GM12892 (cell line): Measurements from ENCODE around the gene CLDN9.

Source experiments
- DNase-seq: peaks from one replicate; pipeline ENCODE4 v3.0.0; 2011; ENCODE audit not compliant: insufficient read length
- FAIRE-seq: peaks from 2 replicates; lab custom pipeline; 2011; peaks lifted over from hg19 to GRCh38; lab: Jason Lieb, UNC
- POLR2A ChIP-seq: IDR thresholded peaks from 2 replicates; pipeline ENCODE4 v1.6.1; 2011; ENCODE audit warnings: low read depth, low read length, control low read depth
- POLR2AphosphoS5 ChIP-seq: IDR thresholded peaks from 2 replicates; pipeline ENCODE4 v1.6.1; 2011; ENCODE audit warnings: low read depth, low read length, control low read depth
- TAF1 ChIP-seq: IDR thresholded peaks from 2 replicates; pipeline ENCODE4 v1.6.1; 2011; ENCODE audit warnings: low read depth, mild to moderate bottlenecking, control low read depth, low read length, borderline replicate concordance

CLDN9 gene

GRCh38 chr16:2968738-2969544 is 43.8 kb upstream of the CLDN9 start, which contains the start of gene PAQR4:
PAQR4 (plus strand) TSS chr16:2969348; CDS start chr16:2969675, 327 bp downstream.
- peak; percentile 100 for FAIRE-seq

GRCh38 chr16:2969545-2970521 is 42.9 kb upstream of the CLDN9 start:
- TF ChIP-seq POLR2A (no peak; the same call in 1 of the 2 replicates), POLR2AphosphoS5 (no peak), TAF1 (no peak)
- FAIRE-seq (peak; percentile 64), DNase-seq (peak; percentile 92)

More at GRCh38 chr16:2968738-2969544, 43.8 kb upstream of the CLDN9 start, which contains the start of gene PAQR4:
- TF ChIP-seq POLR2A (no peak; the same call in 1 of the 2 replicates), TAF1 (no peak), POLR2AphosphoS5 (no peak; the same call in 1 of the 2 replicates)
- DNase-seq: peak; percentile 97

GRCh38 chr16:2970563-2970962 is 42.2 kb upstream of the CLDN9 start:
- TF ChIP-seq POLR2A (no peak), POLR2AphosphoS5 (no peak), TAF1 (no peak)
- no peak for DNase-seq
- peak; percentile 70 for FAIRE-seq

DNA sequence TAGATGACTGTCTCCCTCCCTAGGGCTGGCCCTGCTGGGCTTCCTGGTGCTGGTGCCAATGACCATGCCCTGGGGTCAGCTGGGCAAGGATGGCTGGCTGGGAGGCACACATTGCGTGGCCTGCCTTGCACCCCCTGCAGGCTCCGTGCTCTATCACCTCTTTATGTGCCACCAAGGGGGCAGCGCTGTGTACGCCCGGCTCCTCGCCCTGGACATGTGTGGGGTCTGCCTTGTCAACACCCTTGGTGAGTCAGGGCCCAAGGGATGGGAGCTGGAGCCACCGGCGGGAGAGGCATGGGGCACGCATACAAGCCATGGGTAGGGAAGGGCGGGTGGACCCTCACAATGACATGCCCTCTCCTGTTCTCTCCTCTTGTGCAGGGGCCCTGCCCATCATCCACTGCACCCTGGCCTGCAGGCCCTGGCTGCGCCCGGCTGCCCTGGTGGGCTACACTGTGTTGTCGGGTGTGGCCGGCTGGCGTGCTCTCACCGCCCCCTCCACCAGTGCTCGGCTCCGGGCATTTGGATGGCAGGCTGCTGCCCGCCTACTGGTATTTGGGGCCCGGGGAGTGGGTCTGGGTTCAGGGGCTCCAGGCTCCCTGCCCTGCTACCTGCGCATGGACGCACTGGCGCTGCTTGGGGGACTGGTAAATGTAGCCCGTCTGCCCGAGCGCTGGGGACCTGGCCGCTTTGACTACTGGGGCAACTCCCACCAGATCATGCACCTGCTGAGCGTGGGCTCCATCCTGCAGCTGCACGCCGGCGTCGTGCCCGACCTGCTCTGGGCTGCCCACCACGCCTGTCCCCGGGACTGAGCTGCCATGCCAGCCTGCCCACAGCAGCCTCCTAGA is 41.4 kb upstream of the CLDN9 start:
- no peak for DNase-seq
- no peak for TF ChIP-seq TAF1
- no peak; the same call in 1 of the 2 replicates for TF ChIP-seq POLR2A
- peak; percentile 68 for TF ChIP-seq POLR2AphosphoS5
- FAIRE-seq: no peak

GRCh38 chr16:2971985-2972784 is 40.5 kb upstream of the CLDN9 start:
- TF ChIP-seq POLR2AphosphoS5 (0 out of 2 replicates have a peak, but pooled peaks have one; percentile 0), POLR2A (no peak; the same call in 1 of the 2 replicates)
- FAIRE-seq (no peak), DNase-seq (no peak)

GRCh38 chr16:2973093-2973492 is 39.6 kb upstream of the CLDN9 start:
- TF ChIP-seq TAF1 (no peak), POLR2AphosphoS5 (no peak; the same call in 1 of the 2 replicates), POLR2A (no peak)
- no peak for FAIRE-seq
- no peak for DNase-seq

- TF ChIP-seq POLR2AphosphoS5 (no peak; the same call in 1 of the 2 replicates), TAF1 (no peak), POLR2A (peak; percentile 51; the same call in 1 of the 2 replicates)
- no peak for DNase-seq
- FAIRE-seq: no peak
Observed at GRCh38 chr16:2973605-2974318, 39.0 kb upstream of the CLDN9 start.

GRCh38 chr16:2974319-2975056 is 38.2 kb upstream of the CLDN9 start:
- DNase-seq: no peak
- no peak for FAIRE-seq

More at GRCh38 chr16:2974319-2975056, 38.2 kb upstream of the CLDN9 start:
- no peak for TF ChIP-seq POLR2AphosphoS5
- no peak; the same call in none of the 2 replicates for TF ChIP-seq POLR2A
- TF ChIP-seq TAF1: no peak
